NCI-H1092 (cell line): ENCODE results near the gene SELENOO.

Source experiments
- DNase-seq: peaks from one replicate; lab custom pipeline; 2025; lab: John Stamatoyannopoulos, UW

SELENOO gene

GRCh38 chr22:50253941-50254340 lies 53.1 kb downstream of the SELENOO start:
- no peak for DNase-seq

DNA sequence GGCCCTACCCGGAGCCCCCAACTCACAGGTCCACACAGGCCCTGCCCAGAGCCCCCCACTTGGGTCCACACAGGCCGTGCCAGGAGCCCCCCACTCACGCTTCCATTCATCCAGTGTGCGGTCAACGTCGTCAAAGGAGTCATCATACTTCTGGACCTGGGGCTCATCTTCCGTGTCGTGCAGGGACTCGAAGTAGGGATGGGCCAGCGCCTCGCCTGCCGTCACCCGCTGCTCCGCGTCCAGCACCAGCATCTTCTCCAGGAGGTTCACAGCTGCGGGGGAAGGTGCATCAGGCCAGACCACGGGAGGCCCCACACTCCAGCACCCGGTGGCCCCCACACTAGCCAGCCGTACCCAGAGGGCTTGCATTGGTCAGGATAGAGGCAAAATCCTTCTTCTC lies 54.3 kb downstream of the SELENOO start:
- no peak for DNase-seq

- DNase-seq = no peak
Measured at GRCh38 chr22:50255607-50256006, 54.8 kb downstream of the SELENOO start.

GRCh38 chr22:50256258-50256862 lies 55.5 kb downstream of the SELENOO start:
- no peak for DNase-seq

DNA sequence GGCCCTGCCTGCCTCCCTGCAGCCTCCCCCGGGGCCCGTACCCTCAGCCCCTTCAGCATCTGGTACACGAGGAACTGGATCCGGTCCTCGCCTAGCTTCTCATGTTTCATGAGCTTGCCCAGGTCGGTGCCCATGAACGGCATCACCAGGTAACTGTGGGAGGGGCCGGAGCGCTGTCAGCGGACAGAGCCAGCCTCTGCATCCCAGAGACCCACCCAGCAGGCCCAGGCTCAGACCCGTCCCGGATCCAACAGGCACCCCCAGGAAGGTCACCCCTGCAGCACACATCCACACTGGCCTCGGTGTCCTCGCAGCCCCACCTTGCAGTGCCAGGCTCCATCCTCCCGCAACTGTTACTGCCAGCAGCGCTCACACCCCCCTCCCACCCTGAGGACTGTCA lies 56.2 kb downstream of the SELENOO start:
- no peak for DNase-seq

- DNase-seq = no peak
Measured at GRCh38 chr22:50257451-50258360, 56.9 kb downstream of the SELENOO start.

DNA sequence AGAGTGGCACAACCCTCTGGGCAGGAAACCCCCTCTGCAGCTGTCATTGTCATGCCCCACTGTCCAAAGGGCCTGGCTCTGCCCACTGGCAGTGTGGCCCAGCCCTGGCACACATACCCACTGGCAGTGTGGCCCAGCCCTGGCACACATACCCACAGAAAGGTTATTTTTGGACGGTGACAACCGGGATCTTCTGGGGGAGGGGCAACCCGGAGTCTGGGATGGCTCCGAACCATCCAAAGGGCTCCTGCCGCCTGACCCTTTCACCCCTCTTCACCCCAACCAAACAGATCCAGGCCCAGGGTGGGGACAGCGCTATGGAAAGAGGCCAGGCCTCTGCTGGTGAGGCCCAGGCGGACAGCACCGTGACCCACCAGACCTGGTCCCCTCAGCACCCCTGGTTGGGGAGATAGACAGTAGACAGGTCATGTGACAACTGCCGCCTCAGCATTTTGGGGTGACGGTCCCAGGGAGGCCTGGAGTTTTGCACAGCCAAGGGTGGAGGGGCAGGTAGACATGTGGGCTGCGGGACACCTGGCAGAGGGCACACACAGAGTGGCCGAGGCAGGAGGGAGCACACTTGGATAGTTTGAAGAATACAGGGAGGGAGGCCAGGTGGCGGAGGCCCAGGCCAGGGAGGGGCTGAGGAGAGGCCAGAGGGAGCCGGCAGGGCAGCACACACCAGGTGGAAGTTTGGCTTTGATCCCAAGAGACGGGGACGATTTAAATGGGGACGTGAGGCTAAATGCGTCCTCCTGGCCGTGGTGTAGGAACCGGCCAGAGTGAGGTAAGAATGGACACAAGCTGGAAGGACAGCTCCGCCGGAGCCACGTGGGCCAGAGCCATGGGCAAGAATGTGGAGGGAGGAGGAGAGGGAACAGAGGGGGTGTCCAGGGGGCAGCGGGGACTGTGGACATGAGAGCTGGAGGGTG lies 57.8 kb downstream of the SELENOO start:
- no peak for DNase-seq

- no peak for DNase-seq
Measured at GRCh38 chr22:50259302-50259701, 58.5 kb downstream of the SELENOO start.

- DNase-seq = no peak
Measured at GRCh38 chr22:50260434-50260800, 59.6 kb downstream of the SELENOO start.

DNA sequence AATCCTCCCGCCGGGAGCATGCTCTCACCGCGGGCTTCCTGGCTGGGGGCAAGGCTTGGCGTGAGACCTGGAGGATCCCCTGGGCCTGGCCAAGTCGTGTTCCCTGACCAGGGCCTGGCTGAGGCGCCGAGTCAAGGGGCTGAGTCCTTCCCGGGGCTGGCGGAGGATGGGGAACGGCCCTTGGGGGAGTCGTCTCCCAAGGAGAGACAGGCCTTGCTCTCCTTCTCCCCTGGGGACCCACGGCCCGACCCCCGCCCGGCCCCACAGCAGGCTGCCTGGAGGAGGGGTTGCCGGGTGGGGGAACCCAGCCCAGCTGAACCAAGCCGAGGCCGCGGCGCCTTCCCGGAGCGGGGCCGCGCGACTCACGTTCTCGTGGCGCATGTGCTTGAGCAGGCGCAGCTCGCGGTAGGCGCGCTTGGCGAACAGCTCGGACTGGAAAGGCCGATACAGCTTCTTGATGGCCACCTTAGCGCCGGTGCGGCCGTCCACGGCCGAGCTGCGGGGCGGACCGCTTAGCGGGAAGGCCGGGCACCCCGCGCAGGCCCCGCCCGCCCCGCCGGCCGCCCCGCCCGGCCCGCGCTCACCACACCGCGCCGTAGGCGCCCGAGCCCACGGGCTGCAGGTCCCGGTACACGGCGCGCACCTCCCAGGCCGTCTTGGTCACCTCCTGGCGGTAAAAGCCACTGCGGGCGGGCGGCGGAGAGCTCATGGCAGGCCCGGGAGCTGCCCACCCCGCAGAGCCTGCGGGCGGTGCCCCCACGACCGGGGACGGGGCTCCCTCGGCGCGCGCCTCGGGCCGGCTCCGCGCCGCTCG lies 60.2 kb downstream of the SELENOO start:
- DNase-seq = no peak

- no peak for DNase-seq
Measured at GRCh38 chr22:50261615-50262459, 61.0 kb downstream of the SELENOO start, which contains the start of gene MAPK12. TSS of gene MAPK12 (minus strand) at chr22:50261683. CDS start at chr22:50261509, 174 bp downstream.

DNA sequence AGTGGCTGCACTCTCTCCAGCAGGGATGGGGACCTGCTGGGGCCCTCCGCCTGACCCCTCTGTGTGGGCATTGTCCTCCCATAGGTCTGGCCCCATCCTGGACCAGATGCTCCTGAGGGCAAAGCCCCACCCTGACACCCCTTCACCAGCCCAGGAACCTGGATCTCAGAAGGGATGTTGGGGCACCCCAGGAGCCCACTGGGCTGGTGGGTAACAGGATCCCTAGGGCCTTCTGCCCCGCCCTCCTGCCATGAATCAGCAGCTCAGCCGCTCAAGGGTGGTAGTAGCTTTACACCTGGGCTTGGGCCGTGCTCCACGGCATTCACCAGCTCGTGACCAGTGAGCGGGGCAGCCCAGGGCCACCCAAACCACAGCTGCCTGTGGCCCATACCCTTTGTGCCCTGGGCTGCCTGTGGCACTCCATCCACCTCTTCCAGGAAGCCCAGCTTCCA lies 61.7 kb downstream of the SELENOO start:
- no peak for DNase-seq

DNA sequence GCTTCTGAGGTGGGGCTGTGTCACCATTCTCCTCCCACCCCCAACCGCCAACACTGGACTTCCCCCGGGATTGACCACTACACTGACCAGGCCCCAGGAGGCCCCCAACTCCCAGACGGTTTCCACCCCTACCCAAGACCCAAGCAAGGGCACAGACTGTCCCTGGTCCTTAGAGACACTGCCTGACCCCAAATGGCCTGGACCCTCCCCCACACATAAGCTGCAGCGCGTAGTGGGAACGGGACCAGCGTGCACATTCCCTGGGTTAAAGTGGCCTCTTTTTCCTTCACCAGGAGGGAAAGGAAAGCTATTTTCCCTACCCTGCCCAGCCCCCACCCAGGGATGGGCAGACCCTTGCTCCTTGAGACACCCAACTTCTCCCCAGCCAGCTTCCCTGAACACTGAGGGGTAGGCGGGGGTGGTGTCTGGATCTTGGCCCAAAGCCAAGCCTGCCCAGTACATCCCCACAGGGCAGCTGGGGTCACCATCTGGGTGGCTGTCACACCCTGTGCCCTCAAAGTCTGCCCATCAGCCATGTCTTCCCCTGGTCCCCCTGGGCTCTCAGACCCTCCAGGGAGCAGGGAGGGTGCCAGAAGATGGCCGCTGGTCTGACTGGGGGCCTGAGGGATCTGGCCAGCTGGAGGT lies 62.3 kb downstream of the SELENOO start:
- DNase-seq = no peak

DNA sequence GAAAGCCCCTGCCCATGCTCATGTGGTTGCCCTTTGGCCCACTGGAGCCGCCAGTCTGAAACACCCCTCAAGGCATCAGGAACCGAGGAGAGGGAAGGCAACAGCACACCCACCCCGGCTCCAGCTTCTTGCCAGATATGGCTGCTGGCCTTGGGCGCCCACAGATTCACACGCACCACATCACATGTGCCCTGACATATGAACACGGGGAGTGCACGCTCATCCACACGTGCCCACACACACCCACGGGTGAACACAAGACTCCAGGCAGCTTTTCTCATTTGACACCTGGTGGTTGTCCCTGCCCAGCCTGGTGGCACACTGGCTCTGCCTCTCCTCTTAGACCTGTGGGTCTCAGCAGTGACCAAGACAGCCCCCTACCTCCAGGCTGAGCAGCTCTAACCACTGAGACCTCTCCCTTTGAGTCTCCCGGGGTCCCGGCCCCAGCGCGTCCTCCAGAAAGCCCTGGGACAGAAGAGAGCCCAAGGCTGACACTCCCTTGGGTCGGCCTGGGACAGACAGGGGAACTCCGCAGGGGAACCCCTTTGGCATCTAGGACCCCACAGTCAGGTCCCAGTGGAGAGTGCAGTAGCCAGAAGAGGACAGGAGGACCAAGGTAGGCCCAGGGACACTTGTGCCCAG lies 63.4 kb downstream of the SELENOO start:
- no peak for DNase-seq

- DNase-seq = no peak
Measured at GRCh38 chr22:50264946-50265669, 64.3 kb downstream of the SELENOO start.

- no peak for DNase-seq
Measured at GRCh38 chr22:50266994-50267393, 66.2 kb downstream of the SELENOO start.
